Memory B cell (primary cell): ENCODE measurements around the gene KCNJ18.
"Not testable (repeated sequence)": the region's sequence is repeated elsewhere in the genome, so short reads cannot be mapped to it uniquely, and the experiment has no call there.

Experiments used
- ATAC-seq: fragments of 150-1000 bp; cut with Tn5 transposase; 2 replicates; pipeline ENCODE4 v1.10.0; 2021; ENCODE audit warnings: low read depth, mild to moderate bottlenecking, moderate library complexity
- DNase-seq, 2 donors: peaks; one replicate each; pipeline ENCODE4 v3.0.0; 2022; ENCODE audit warnings: low spot score in 2 of 2
- H3K27ac Mint-ChIP-seq: one replicate; pipeline ENCODE4 v1.8.0; 2022; ENCODE audit warnings: mild to moderate bottlenecking, moderate library complexity, mixed read lengths
- H3K27me3 Mint-ChIP-seq: one replicate; pipeline ENCODE4 v1.8.0; 2022; ENCODE audit warnings: mixed read lengths
- H3K36me3 Mint-ChIP-seq: one replicate; pipeline ENCODE4 v1.8.0; 2022; ENCODE audit warnings: mild to moderate bottlenecking, mixed read lengths
- H3K4me1 Mint-ChIP-seq: one replicate; pipeline ENCODE4 v1.8.0; 2022; ENCODE audit warnings: mixed read lengths
- H3K4me3 Mint-ChIP-seq: one replicate; pipeline ENCODE4 v1.8.0; 2022; ENCODE audit warnings: mild to moderate bottlenecking, moderate library complexity, mixed read lengths
- H3K9me3 Mint-ChIP-seq: one replicate; pipeline ENCODE4 v1.8.0; 2022; ENCODE audit warnings: mixed read lengths

Gene KCNJ18

DNA sequence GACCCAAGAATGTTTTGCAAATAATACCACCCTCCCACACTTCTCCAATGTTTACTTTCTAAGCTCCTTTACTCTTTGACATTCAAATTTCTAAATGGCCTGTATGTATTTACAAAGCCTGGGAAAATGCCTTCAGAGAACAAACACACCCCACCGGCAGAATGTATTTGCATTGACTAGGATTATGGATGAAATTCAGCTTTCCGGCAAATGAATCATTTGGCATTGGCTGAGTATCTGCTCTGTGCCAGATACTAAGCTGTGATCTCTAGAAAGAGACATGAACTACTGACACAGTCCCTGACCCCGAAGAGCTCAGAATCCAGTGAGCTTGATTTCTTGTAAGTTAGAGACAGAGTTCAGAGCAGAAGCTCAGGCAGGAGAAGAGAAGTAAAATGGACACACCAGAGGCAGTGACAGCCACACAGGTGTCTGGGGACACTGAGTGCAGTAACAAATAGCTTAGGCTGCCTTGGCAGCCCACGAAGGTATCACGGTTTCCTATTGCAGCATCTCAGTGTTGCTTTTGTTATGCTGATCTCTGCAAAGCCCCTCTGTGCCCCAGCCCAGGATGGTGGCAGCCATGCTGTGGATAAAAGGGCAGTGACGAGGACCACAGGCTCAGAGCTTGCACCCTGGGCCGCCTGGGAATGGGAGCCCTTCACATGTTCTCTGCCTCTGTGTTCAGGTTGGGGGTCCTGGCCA, 24.8 kb upstream of the KCNJ18 start:
- not testable (repeated sequence) for ATAC-seq, H3K27ac Mint-ChIP-seq, H3K4me3 Mint-ChIP-seq, H3K4me1 Mint-ChIP-seq, H3K27me3 Mint-ChIP-seq, H3K36me3 Mint-ChIP-seq, H3K9me3 Mint-ChIP-seq, DNase-seq

DNA sequence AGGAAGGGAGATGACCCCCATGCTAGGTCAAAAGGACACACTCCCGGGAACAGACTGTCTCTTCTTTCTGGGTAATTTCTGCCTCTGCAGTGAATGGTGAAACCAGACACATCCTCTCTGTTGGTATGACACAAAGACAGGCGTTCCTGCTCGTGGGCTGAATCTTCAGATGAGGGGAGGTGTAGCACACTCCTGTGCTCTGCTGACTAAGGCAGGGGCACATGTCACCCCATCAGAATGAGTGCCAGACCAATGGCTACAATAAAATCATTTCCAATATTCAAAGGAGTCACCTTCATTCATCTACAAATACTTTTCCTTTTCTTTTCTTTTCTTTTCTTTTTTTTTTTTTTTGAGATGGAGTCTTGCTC, 24.2 kb upstream of the KCNJ18 start:
- H3K27me3 Mint-ChIP-seq, ATAC-seq, H3K36me3 Mint-ChIP-seq, H3K9me3 Mint-ChIP-seq, H3K4me1 Mint-ChIP-seq, H3K27ac Mint-ChIP-seq, H3K4me3 Mint-ChIP-seq, DNase-seq: not testable (repeated sequence)

DNA sequence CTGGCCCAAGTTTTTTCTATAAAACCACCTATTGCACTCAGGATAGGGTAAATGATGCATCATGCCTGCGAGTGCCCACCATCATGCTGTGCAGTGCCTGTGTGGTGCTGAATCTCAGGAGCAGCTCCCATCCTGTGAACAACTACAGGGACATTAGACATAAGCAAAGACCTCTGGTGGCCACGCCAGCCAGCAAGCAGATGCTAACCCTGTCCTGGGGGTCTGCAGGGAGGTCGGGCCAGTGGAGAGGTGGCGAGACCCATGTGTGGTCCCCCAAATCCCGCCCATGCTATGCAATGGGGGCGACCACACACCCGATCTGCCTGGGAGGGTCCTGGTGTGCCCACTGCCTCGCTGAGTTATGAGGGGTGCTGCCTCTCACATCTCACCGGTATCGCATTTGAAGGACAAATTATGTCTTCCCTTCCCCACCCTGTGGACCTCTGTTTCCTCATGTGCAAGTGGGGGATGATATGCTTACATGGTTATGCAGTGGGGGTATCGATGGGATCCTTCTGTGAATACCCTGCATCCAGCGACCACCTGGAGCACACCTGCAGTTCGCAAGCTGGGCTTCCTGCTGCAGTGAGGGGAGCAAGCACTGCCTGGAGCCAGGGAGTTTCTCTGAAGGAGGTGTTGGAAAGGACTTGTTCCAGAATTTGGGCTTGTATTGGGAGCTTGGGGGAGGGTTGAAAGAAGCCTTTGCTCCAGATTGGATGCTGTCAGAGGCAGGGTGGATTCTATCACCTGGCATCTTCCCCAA, 23.4 kb upstream of the KCNJ18 start:
- DNase-seq, H3K4me1 Mint-ChIP-seq, H3K27ac Mint-ChIP-seq, H3K36me3 Mint-ChIP-seq, H3K27me3 Mint-ChIP-seq, ATAC-seq, H3K9me3 Mint-ChIP-seq, H3K4me3 Mint-ChIP-seq: not testable (repeated sequence)

DNA sequence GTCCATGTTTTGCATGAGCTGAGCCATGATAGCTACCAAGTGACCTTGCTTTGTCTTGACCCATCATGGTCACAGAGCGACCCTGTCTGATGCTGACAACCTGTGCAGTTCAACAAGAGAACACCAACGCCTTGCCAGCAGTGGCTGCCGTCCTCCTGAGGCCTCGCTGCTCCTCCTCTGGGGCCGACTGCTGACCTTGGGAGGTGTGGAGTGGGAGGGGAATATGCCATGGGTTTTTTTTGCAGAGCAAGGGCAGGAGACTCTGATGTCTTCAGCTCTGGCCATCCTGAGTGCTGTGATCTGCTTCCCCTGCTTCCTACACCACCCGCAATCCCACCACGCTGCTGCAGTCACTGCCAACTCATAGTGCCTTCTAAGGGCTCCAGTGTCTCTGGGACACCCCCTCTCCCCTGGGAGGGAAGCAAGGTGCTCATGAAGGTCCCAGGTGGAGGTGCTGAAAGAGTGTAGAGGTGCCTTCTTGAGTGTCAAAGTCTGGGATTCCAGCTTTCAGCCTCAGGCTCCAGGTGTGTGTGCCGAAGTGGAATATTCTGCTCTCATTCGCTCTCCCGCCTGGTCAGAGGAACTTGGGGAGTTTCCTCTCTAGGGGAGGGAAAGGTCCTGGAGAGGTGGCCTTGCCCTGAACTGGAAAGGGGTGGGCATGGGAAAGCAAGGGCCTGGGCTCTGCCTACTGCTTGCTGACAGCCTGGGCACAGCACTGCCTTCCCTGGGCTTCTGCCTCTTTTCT, 22.5 kb upstream of the KCNJ18 start:
- DNase-seq, H3K36me3 Mint-ChIP-seq: not testable (repeated sequence)

DNA sequence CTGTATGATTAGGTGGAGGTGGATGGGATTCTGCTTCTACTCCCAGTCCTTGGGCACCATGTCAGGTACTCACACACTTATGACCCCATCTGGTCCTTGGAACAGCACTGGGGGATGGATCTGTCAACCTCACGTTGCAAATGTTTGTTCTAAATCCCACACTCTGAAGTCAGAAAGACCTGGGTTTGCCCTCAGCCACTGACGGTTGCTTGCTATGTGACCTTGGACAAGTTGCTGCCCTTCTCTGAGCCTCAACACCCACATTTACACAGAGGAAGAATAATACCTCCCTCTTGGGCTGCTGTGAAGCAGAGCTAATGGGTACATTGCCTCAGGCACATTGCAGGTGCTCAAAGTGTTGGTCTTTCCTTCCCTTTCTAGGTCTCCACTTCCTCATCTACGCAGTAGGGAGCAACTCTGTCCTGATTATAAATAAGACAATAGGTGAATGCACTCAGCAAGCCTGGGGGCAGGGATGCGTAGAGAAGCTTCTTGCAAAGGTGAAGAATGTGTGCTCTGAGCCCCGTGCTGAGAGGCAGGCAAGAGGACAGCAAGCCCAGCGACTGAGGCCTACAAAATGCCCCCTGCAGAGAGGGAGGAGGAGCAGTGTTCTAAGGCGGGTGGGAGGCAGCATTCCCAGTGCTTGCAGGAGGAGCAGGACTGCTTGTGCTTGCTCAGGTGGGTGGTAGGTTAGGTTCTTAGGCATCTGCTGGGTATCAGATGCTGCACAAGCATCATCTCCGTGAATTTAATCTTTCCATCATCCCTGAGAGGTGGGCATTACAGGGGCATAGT, 21.8 kb upstream of the KCNJ18 start:
- H3K27ac Mint-ChIP-seq, H3K4me3 Mint-ChIP-seq, H3K9me3 Mint-ChIP-seq, H3K4me1 Mint-ChIP-seq, H3K36me3 Mint-ChIP-seq, ATAC-seq, DNase-seq, H3K27me3 Mint-ChIP-seq: not testable (repeated sequence)

More for the DNA sequence above, 22.5 kb upstream of the KCNJ18 start:
- H3K9me3 Mint-ChIP-seq, H3K4me1 Mint-ChIP-seq, H3K27ac Mint-ChIP-seq, H3K27me3 Mint-ChIP-seq, H3K4me3 Mint-ChIP-seq, ATAC-seq: not testable (repeated sequence)

DNA sequence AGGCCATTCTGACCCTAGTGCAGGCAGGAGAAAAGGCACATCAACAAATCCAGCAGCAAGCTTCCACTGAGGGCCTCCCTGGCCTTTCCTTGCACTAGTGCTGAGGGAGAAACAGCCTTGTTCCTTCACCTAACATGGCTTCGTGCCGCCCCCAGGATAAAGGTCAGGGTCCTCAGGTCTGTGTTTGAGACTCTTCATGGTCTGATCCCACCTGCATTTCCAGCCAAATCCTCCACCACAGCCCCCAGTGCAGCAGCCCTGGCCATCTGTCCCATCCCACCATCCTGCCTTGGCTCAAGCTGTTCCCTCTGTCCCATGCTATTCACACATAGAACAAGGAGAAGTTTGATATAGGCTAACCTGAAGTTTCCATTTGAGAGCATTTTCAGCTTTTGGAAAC, 20.9 kb upstream of the KCNJ18 start:
- H3K4me3 Mint-ChIP-seq, H3K27me3 Mint-ChIP-seq, DNase-seq, H3K36me3 Mint-ChIP-seq, H3K4me1 Mint-ChIP-seq, H3K9me3 Mint-ChIP-seq, H3K27ac Mint-ChIP-seq, ATAC-seq: not testable (repeated sequence)

DNA sequence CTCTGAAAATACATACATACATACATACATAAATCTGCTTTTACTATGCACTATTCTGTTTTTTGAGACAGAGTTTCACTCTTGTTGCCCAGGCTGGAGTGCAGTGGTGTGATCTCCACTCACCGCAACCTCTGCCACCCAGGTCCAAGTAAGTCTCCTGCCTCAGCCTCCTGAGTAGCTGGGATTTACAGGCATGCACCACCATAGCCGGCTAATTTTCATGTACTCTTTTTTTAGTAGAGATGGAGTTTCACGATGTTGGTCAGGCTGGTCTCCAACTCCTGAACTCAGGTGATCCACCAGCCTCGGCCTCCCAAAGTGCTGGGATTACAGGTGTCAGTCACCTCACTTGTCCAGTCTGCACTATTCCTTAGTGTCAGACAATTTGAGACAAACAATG, 20.5 kb upstream of the KCNJ18 start:
- H3K4me3 Mint-ChIP-seq, ATAC-seq, H3K27me3 Mint-ChIP-seq, H3K9me3 Mint-ChIP-seq, DNase-seq, H3K27ac Mint-ChIP-seq, H3K36me3 Mint-ChIP-seq, H3K4me1 Mint-ChIP-seq: not testable (repeated sequence)

DNA sequence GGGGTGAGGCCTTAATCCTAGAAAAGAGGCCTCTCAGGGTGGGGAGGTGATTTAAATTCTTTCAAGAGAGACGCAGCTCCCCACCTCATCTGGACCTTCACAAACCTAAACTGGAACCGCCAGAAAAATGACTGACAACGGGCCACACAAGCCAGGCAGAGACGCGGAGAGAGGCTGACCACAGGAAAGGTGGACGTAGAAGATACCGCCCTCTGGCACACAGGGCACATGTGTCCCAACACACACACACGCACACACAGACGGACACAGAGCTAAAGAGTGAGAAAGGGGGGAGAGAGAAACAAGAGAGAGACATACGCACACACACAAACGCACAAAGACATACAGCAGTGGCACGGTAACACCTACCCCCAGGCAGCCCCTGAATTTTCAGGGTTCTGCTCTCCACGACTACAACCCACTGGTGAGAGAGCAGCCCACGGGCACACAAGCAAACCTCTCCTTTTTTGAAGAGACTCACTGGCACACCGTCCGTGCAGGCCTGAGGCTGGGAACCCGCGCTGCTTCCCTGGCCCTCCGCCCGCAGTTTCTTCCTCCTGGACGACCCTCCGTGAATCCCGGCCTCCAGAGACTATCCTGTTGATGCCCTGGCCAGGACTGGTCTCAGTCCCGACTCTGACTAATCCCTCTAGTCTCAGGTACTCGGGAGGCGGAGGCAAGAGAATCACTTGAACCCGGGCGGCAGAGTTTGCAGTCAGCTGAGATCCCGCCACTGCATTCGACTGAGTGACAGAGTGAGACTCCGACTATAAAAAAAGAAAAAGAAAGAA, 18.7 kb upstream of the KCNJ18 start:
- H3K4me3 Mint-ChIP-seq, result not testable (repeated sequence)

DNA sequence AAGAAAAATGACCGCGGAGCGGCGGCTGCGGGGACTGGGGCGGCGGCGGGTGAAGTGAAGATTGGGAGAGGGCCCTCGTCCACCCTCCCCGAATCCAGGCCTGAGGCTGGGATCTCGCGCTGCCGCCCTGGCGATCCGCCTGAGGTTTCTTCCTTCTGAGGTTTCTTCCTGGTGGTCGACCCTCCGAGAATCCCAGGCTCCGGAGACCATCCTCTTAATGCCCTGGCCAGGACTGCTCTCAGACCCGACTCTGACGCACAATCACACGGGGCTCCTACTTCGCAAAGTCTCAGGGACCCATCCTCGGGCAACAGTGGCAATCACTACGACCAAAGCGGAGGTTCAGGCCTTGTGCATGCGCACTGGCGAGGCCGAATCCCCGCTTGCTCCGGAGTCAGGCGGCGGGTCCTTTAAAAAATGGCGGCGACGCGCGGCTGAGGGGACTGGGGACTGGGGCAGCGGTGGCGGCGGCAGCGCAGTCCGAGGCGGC, 18.0 kb upstream of the KCNJ18 start:
- Mint-ChIP-seq H3K9me3 (peaks cover 6% of the 10 kb centered on the region), H3K4me3 (no peak overlapping the region), H3K36me3 (peaks cover 2% of the 10 kb centered on the region), H3K27ac (no peak overlapping the region), H3K4me1 (no peaks in the 10 kb centered on the region), H3K27me3 (no peaks in the 10 kb centered on the region)
- DNase-seq (no peak), ATAC-seq (no peak)

More for the DNA sequence above, 18.7 kb upstream of the KCNJ18 start:
- DNase-seq, H3K27me3 Mint-ChIP-seq, H3K4me1 Mint-ChIP-seq, H3K36me3 Mint-ChIP-seq, H3K9me3 Mint-ChIP-seq, ATAC-seq, H3K27ac Mint-ChIP-seq: not testable (repeated sequence)

DNA sequence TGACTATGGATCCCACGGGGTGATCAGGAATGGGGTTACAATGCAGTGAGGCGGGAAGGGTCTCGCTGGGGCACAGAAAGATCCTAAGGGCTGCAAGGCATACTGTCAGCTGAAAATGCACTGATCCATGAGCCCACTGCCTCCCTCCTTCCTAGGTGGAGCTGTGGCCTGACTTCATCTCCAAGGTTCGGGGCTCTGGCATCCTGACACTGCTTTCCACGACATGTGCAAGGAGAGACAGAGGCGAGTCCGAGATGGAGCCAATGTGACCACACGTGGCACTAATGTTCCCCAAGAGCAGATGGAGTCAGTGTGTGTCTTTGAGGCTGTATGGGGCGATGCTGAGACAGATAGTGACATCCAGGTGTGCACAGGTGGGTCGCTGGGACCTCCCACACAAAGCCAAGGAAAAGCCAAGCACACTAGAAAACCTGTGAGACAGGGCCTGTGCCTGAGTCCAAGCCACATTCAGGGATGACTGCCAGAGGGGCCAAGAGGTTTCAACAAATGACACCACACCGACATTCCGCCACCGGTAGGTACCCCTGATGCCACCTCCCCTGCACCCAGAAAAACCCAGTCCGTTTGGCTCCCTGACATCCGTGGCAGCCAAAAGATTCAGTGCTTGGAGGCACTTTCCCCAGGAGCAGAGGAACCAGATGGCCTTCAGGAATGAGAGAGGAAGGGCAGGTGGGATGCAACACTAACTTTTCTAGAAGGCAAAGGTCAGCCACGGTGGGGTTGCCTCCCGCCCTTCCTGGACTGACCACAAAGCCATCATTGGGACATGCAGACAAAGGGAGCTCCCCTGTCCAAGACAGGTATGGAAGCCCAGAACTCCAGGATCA, 17.2 kb upstream of the KCNJ18 start:
- not testable (repeated sequence) for DNase-seq, H3K4me3 Mint-ChIP-seq, H3K4me1 Mint-ChIP-seq, H3K9me3 Mint-ChIP-seq, H3K27me3 Mint-ChIP-seq, ATAC-seq, H3K27ac Mint-ChIP-seq, H3K36me3 Mint-ChIP-seq

DNA sequence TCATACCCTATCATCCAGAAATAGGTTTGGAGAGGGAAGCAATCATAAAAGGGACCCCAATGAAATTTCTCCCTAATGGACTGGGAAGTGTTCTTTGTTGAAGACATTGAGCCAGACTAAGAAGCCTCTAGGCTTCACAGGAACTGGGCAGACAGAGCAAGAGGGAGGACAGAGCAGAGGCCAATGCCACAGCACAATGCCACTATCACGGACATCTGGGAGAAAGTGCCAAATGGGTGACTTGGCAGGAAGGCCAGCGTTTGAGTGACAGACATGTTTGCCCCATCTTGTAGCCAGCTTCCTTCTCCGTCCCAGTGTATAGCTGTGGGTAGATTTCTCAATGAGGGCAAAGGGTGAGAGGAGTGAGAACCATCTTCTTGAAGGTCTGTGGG, 16.6 kb upstream of the KCNJ18 start:
- not testable (repeated sequence) for H3K4me1 Mint-ChIP-seq, H3K9me3 Mint-ChIP-seq, H3K36me3 Mint-ChIP-seq, H3K4me3 Mint-ChIP-seq, ATAC-seq, H3K27ac Mint-ChIP-seq, DNase-seq, H3K27me3 Mint-ChIP-seq

DNA sequence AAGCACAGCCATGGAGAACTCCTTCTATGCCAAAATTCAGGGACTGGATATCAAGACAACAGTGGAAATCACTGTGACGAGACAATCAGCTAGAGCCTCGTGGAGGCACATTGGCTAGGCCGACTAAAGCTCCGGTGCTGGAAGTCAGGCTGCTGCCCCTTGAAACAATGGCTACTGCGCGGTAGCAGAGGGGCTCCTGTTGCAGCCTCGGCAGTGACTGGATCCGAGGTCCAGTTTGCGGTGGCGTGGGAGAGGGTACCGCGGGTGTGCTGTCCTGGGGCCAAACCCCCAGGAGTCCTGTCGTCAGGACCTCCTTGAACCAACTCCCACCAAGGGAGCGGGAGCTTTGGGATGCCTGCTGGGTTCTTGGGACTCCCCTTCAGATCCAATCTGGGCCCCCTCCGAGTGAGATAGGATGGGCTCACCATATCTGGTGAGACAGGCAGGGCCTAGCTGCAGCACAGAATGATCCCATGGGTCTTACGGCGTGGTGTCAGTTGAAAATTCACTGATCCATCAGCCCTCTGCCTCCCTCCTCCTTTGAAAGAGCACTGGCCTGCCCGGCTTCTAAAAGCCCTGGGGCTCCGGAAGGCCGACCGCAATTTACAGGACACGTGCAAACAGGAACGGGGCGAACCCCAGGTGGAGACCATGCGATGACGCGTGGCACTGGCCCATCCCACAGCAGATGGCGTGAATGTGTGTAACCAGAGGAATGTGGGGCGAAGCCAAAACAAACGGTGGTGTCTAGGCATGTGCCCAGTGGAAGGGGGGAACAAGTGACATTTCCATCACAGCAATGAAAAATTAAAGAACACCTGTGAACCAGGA, 15.8 kb upstream of the KCNJ18 start:
- Mint-ChIP-seq H3K27ac (no peak overlapping the region), H3K36me3 (peaks cover 2% of the 10 kb centered on the region), H3K4me1 (no peaks in the 10 kb centered on the region), H3K27me3 (no peaks in the 10 kb centered on the region), H3K9me3 (peaks cover 6% of the 10 kb centered on the region), H3K4me3 (no peak overlapping the region)
- ATAC-seq, result no peak
- no peak for DNase-seq
